Gastrocnemius medialis (tissue), 4 donors: ENCODE measurements around the gene LYZ.

Experiments used
- POLR2A ChIP-seq, 2 donors: fragments of 450-650 bp; IDR thresholded peaks; one replicate each; pipeline ENCODE4 v1.6.1; 2017; ENCODE audit warnings: antibody characterized with exemption in 2 of 2, mild to moderate bottlenecking in 2 of 2, moderate library complexity in 2 of 2
- TF ChIP-seq, protein P1 (sequence below), 5 experiments: fragments of 450-650 bp in 3 of 5; fragments of 200-600 bp in 2 of 5; sonication (generic) in 2 of 5; IDR thresholded peaks in 4 of 5; conservative IDR thresholded peaks in 1 of 5; 1 replicate in 4 of 5; 2 replicates in 1 of 5; pipeline ENCODE4 v1.5.1; 2016 to 2019; ENCODE audit warnings: antibody characterized with exemption in 5 of 5, mild to moderate bottlenecking in 3 of 5, moderate library complexity in 3 of 5

DNA sequence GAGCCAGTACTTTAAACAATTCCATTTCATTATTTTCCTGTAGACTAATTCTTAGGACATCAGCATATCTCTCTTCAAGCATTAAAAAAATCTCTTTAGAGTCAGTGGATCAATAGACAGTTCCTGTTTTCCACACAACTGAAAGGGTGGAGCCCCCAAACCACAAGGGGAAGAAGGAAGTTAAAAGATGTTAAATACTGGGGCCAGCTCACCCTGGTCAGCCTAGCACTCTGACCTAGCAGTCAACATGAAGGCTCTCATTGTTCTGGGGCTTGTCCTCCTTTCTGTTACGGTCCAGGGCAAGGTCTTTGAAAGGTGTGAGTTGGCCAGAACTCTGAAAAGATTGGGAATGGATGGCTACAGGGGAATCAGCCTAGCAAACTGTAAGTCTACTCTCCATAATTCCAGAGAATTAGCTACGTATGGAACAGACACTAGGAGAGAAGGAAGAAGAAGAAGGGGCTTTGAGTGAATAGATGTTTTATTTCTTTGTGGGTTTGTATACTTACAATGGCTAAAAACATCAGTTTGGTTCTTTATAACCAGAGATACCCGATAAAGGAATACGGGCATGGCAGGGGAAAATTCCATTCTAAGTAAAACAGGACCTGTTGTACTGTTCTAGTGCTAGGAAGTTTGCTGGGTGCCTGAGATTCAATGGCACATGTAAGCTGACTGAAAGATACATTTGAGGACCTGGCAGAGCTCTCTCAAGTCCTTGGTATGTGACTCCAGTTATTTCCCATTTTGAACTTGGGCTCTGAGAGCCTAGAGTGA lies at the start of gene LYZ:
- TF ChIP-seq, protein P1, sequence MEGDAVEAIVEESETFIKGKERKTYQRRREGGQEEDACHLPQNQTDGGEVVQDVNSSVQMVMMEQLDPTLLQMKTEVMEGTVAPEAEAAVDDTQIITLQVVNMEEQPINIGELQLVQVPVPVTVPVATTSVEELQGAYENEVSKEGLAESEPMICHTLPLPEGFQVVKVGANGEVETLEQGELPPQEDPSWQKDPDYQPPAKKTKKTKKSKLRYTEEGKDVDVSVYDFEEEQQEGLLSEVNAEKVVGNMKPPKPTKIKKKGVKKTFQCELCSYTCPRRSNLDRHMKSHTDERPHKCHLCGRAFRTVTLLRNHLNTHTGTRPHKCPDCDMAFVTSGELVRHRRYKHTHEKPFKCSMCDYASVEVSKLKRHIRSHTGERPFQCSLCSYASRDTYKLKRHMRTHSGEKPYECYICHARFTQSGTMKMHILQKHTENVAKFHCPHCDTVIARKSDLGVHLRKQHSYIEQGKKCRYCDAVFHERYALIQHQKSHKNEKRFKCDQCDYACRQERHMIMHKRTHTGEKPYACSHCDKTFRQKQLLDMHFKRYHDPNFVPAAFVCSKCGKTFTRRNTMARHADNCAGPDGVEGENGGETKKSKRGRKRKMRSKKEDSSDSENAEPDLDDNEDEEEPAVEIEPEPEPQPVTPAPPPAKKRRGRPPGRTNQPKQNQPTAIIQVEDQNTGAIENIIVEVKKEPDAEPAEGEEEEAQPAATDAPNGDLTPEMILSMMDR (IDR thresholded peaks at IDR 0.05 in 4 of 5, conservative IDR thresholded peaks at IDR 0.05 in 1 of 5): no peak
- no peak for TF ChIP-seq POLR2A (IDR thresholded peaks at IDR 0.05)
